Stimulated activated CD4-positive, alpha-beta T cell treated with anti-CD3 and anti-CD28 coated beads, Interleukin-12 subunit alpha, Interleukin-12 subunit beta, amount 100 ng/mL, for 48 hours (primary cell): ENCODE measurements around the gene NEDD4L.

Source experiments
- DNase-seq, 3 donors: peaks; one replicate each; pipeline ENCODE4 v3.0.0-alpha.2; 2020; ENCODE audit warnings: low read depth in 2 of 3, low spot score in 1 of 3

The NEDD4L gene

DNA sequence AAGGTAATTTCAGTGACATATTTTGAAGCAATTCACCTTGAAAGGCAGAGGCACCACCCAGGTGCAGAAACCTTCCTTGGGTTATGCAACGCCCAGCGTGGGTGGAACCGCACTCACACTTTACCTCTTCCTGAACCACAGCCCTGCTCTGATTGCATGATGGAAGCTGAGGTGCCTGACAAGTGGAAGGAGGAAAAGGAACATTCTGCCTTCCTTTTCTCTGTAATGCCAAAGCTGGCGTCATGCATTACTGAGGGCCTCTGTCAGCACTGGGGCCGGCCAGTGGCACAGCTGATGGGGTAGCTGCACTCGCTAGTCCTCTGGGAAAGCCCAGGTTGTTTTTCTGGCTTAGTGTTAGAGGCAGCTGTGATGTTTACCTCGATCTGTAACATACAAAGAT is 266.5 kb downstream of the NEDD4L start:
- DNase-seq, result peak in 1 of 3 donors; percentile 8

DNA sequence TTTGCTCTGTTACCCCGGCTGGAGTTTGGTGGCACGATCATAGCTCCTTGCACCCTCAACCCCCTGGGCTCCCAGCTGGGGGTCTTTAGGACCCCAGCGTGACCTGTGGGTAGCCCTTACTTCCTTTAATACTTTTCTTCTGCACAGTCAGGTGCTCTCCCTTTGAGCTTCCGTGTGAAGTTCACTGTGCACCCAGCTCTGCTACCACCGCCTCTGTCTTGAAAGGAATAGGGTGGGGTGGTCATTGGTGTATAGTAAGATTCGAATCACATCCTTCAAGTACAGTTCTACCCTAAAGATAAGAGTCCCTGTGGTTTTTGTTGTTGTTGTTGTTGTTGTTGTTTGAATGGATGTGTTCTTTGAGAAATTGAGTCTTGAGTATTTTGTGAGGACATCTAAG is 267.4 kb downstream of the NEDD4L start:
- DNase-seq, result no peak

- no peak for DNase-seq
Measured at GRCh38 chr18:58313491-58314032, 269.5 kb downstream of the NEDD4L start.

GRCh38 chr18:58314284-58314683 is 270.3 kb downstream of the NEDD4L start:
- DNase-seq, result no peak

GRCh38 chr18:58315041-58315440 is 271.0 kb downstream of the NEDD4L start:
- DNase-seq, result no peak

- no peak for DNase-seq
Measured at GRCh38 chr18:58315739-58316215, 271.8 kb downstream of the NEDD4L start.

DNA sequence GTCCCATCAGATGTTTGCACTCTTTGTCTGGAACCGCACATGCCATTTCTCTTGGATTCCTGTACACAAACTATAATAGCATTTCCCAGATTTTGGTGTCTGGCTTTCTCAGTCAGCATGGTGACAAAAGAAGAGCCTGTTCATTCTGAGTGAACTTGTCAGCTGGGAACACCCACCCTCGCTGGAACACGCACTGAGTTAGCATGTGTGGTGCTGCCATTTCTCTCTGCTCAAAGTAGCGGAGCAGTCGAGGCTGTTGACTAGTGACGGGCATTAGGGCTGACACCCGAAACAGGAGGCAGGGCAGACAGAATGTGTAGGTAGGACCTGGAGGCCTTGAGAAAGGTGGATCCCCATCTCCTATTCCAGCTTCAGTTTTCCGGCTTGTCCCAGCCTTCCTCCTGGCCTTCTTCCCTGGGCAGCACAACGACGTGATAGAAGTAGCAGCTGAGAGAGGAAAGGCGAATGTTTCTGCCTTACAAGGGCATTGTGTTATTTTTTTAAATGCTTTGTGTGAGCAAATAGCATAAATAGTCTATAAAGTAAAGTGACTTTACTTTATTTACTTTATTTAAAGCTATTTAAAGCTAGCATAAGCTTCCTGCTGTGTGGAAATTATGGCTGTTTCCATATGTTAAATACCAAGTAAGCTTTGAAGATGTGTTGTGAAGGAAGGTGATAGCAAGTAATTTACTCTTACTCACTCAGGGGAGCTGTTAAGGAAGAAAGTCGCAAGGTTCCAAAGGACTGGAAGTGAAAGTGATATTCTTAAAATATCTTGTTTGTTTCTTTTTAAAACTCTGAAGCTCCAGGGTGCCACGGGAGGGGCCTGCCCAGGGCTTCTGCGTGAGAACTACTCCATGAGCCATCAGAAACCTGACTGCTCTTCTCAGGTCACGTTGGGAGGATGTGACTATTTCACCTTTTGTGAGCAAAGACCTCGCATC is 272.6 kb downstream of the NEDD4L start:
- DNase-seq, result no peak

GRCh38 chr18:58319719-58320118 is 275.7 kb downstream of the NEDD4L start:
- no peak for DNase-seq

DNA sequence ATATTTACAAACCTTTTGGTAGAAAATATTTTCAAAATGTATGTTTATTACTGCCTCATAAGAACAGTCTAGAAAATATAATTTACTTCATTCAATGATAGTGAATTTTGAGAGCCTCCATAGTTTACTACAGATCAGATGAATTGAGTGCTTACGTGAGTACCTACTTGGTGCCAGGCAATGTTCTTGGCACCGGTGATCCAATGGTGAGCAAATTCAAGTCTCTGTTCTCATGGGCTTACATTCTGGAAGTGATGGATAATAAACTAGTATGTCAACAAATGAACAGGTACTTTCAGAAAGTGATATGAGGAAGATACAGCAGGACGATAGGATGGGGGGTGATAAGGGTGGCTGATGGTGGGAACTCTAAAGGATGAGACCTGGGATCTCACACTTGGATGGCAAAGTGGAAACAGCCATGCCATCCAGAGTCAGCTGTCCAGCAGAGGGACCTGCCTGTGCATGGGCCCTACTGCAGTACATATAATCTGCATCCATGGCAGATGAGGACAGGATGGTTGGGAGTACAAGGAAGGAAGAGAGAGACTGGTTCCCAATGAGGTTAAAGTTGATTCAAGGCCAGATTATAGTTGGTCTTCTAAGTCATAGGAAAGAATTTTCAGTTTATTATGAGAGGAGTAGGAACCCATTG is 277.0 kb downstream of the NEDD4L start:
- no peak for DNase-seq

DNA sequence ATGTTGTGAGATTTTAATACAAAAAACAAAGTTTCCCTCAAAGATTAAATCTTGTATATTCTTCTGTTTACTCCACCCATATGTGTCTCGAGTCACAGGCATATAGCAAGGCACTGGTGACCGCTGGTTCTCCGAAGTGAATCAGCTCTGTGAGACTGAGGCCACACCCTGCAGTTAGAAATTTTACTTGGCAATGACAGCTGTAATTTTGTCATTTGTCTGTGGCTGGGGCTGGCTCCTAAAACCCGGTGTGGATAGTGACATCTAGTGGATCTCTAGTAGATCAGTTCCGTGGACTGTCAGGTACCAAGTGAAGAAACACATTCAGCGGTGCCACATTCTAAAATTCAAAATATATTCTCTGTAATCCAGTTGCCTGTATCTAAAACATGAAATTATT is 278.0 kb downstream of the NEDD4L start:
- peak; percentile 29 to 41 (median 32) for DNase-seq

- no peak for DNase-seq
Measured at GRCh38 chr18:58322464-58322863, 278.4 kb downstream of the NEDD4L start.

GRCh38 chr18:58323866-58324762 is 280.1 kb downstream of the NEDD4L start:
- DNase-seq, result no peak

GRCh38 chr18:58324824-58325480 is 280.9 kb downstream of the NEDD4L start:
- DNase-seq, result no peak

GRCh38 chr18:58325494-58325893 is 281.5 kb downstream of the NEDD4L start:
- no peak for DNase-seq

- DNase-seq, result no peak
Measured at GRCh38 chr18:58334061-58334460, 290.0 kb downstream of the NEDD4L start.

- no peak for DNase-seq
Measured at GRCh38 chr18:58335223-58335622, 291.2 kb downstream of the NEDD4L start.

DNA sequence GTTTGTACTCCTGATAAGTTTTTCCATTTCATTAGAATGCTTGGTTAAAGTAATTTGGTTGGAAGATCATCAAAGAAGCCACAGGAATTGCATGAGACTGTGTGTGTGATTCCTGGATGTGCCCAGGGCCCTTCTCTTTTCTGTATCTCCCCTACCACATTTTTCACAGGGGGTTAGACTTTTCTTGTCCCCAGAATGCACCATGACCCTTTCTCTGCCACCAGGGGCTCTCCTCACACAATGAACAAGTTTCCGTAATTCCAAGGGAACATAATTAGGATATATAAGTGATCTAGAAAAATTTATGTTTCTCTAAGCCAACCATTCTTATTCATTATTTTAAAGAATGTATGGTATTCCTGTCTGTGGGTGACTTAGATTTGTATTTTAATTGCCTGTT is 291.8 kb downstream of the NEDD4L start:
- DNase-seq, result no peak

DNA sequence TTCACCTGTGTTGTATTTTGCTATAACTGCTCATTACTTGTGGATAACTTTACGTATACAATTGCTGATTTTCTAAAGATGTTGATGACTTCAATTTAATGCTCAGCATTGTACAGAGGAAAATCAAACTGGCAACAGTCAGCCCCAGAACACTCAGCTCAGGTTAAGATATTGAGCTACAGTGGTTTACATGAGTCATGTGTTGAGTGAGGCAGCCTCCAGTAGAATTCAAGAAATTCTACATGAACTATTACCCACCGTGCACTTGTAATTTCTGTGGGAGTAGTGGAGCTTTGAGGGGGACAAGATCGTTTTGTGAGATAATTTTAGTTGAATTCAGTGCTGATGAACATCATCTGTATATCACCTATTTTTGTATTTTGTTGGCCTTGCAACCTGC is 292.6 kb downstream of the NEDD4L start:
- no peak for DNase-seq

DNA sequence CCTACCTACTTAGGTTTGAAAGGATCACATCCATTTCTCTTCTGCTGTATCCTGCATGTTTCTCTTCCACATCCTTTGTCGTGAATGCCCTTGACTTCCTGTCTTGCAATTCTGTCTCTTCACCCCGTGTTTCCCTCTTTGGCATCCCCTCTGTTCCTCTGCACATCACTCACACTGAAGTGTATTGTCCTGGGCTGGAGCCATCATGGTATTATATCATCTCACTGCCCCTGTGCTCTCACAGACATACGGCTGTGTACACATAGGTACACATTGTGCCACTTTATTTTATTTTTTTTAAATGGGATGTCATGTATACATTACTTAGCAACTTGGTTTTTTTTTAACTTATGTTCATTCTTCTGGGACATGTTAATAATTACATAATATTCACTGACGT is 293.3 kb downstream of the NEDD4L start:
- no peak for DNase-seq

- DNase-seq, result no peak
Measured at GRCh38 chr18:58337686-58338085, 293.7 kb downstream of the NEDD4L start.
